ENCODE measurements around the gene PMEPA1. TPM values are rescaled to one million over a fixed set of nuclear protein-coding genes. Genes with fewer than 3 reads are reported as not detected.

The PMEPA1 gene
- total RNA-seq, 1 experiment from 2014 or later = 12.2 TPM

- DNase-seq (ENCODE audit: low read depth) = no peak
These were observed 2.0 kb upstream of the PMEPA1 start for GRCh38 chr20:57711826-57712225.

DNA sequence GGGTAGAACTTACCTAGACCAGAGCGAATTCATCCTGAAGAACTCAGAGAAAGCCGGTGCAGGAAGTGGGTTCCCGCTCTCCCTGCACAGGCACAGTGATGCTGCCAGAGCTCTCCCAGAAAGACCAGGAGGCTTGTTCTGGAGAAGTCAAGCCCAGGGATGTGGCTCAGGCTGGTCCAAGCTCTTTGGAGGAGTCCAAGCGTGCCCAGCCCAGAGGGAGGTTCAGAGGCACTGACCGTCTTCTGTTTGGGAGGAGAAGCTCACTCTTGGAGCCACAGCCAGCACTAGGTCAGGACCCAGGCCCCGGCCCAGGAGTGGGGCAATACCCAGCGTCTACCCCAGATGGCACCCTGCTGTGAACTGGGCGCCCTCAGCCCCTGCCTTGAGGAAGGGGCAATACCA lies 1.5 kb upstream of the PMEPA1 start:
- DNase-seq (ENCODE audit: low read depth) = peak; percentile 53

DNA sequence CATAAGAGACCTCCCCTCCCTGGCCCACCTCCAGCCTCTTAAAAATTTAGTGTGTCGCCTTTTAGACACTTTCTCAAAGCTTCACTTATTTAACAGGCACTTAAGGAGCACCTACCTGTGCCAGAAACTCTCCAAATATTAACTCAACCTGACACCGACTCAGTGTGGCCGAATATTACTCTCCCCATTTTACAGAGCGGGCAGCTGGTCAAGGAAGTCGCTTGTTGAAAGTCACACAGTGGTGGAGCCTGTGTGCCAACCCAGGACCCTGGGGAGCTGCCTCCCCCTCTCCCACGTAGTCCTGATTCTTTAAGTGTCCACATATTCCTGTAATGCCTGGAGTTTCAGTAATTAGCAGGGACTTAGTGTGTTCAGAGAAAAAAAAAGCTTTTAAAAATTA lies 1.0 kb upstream of the PMEPA1 start:
- no peak for DNase-seq (ENCODE audit: low read depth)

DNA sequence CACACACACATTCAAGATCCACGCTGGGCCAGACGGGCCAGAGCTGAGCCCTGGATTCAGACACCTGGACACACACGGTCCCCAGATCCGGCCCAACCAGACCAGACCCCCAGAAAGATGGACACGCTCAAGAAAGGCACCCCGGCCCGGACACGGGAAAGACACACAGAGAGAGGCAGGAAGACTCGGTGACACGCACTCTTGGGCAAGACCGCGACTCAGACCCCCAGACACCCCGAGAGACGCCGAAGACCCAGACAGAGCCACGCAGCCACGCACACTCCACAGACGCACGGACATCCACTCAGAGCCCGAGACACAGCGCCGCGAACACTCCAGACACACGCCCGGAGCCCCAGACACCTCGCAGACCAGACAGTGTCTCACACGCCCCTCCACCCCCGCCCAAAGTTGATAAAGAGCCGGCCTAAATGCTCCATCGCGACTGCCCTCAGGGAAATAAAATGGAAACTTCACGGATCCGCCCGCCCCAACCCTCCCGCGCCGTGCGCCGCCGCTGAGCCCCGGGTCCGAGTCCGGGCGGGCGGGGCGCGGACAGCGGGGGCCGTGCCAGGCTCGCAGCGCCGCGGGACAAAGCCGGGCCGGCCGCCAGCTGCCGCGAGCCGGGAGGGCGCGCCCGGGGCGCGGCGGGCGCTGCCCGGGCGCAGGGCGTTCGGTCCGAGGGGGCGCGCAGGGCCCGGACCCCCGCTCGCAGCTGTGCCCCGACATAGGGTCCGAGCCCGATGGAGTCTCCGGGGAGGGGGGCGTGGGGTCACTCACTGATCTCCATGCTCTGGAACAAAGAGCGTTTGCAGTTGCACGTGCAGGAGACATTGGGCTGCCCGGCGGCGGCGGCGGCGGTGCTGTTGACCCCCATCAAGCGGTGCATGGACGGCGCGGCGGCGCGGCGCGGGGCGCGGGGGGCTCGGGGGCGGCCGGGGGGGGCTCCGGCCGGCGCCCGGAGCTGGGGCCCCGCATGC lies 831 bp downstream of the PMEPA1 start:
- no peak for DNase-seq (ENCODE audit: low read depth)

GRCh38 chr20:57707849-57708693 lies 1.7 kb downstream of the PMEPA1 start:
- DNase-seq (ENCODE audit: low read depth) = no peak

- DNase-seq (ENCODE audit: low read depth) = no peak
These were observed 2.5 kb downstream of the PMEPA1 start for GRCh38 chr20:57707320-57707719.

- DNase-seq (ENCODE audit: low read depth) = no peak
These were observed 4.5 kb downstream of the PMEPA1 start for GRCh38 chr20:57705127-57705899.

GRCh38 chr20:57704245-57704644 lies 5.6 kb downstream of the PMEPA1 start:
- DNase-seq (ENCODE audit: low read depth) = no peak

DNA sequence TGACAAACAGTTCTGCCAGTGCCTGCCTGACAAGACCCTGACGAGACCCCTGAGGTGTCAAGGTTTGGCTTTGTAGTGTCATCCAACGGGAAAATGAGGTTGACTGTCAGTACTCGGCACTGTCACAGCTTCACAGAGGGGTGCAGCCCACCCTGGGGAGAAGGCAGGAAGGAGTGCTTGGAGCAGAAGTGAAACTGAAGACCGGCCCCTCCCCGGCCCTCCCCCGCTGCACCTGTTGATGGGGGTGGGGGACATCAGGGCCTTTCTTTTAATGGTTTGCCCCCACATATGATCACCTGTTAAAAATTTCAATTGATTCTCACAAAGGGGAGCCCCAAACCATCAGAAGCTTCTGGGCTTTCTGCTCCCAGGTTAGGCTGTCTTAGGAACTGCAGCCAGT lies 6.8 kb downstream of the PMEPA1 start:
- DNase-seq (ENCODE audit: low read depth) = no peak

GRCh38 chr20:57702521-57702920 lies 7.3 kb downstream of the PMEPA1 start:
- DNase-seq (ENCODE audit: low read depth) = no peak

GRCh38 chr20:57702091-57702490 lies 7.7 kb downstream of the PMEPA1 start:
- no peak for DNase-seq (ENCODE audit: low read depth)

GRCh38 chr20:57701651-57702050 lies 8.2 kb downstream of the PMEPA1 start:
- DNase-seq (ENCODE audit: low read depth) = no peak

GRCh38 chr20:57701090-57701489 lies 8.7 kb downstream of the PMEPA1 start:
- no peak for DNase-seq (ENCODE audit: low read depth)

- DNase-seq (ENCODE audit: low read depth) = no peak
These were observed 10.4 kb downstream of the PMEPA1 start for GRCh38 chr20:57699395-57699794.

GRCh38 chr20:57698867-57699275 lies 10.9 kb downstream of the PMEPA1 start:
- peak; percentile 88 for DNase-seq (ENCODE audit: low read depth)

GRCh38 chr20:57698116-57698866 lies 11.5 kb downstream of the PMEPA1 start:
- peak; percentile 97 for DNase-seq (ENCODE audit: low read depth)

DNA sequence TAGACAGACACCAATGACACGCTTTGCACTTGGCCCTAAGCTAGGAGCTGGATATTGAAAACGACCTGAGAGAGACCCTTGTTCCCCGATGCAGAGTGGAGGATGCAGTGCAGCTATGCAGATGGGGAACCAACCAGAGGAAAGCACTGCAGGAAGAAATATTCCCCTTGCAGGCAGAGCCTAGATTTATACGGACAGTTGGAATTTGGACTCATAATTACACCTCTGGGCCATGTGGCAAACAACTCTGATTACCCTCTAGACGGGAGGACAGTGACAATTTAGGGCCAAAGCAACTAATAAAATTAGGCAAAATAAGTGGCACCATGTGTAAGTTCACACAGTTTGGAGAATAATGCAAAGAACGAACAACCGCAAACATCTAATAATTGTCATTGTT lies 12.3 kb downstream of the PMEPA1 start:
- no peak for DNase-seq (ENCODE audit: low read depth)

DNA sequence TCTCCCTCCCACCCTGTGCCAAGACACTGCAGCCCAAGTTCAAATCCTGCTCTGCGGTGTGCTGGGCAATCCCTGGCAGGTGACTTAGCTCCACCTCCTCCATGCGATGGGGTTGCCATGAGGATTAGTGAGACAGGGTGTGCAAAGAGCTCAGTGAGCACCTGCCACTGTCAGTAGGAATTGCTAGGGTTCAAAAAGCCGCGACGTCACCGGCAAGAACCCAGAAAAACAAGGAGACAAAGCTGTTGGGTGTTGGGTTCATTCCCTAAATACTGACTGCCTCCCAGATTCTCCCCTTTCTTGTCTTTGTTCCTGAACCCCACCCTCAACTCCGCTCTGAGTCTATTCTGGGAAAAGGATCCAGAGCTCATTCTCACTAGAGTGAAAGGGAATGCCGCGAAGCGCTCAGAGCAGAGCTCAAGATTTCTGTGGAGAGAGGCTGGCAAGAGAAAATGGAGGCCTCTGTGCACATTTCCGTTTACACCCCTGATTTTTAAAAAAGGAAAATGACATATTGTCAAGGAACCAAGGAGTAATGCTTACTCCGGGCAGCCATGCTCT lies 13.3 kb downstream of the PMEPA1 start:
- DNase-seq (ENCODE audit: low read depth) = no peak

DNA sequence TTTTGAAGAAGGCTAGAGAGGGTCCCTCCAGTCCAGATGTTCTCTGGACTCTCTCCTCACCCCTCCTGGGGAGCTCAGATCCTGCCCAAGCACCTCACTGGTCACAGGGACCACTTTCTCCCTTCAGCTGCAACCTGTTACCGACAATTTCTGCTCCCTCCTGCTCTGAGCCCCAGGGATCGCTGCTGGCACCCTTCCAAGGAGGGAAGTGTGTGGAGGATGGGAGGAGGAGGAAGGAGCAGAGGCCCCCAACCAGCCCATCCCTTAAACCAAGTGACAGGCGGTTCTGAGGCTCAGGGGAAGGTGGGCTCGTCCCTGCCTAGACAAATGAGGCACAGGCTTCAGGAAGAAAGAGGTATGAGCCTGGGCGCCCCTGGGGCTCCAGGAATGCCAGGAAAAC lies 13.9 kb downstream of the PMEPA1 start:
- DNase-seq (ENCODE audit: low read depth) = peak; percentile 46

- DNase-seq (ENCODE audit: low read depth) = peak; percentile 90
These were observed 14.8 kb downstream of the PMEPA1 start for GRCh38 chr20:57695012-57695411.

DNA sequence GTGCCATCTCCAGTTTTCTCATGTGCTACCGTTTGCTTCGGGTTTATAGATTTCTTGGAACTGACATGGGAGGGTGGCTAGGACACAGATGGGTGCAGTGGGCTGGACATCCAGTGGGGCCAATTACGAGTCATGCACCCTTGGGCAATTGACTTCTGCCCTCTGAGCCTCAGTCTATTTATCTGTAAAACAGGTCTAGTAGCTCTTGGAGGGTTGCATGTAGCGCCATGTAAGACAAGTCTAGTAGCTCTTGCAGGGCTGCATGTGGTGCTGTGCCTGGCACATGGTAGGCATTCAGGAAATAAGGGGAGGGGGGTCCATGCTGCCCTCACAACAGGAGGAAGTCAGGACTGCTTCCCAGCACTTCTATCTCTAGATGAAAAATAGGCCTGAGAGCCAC lies 15.3 kb downstream of the PMEPA1 start:
- DNase-seq (ENCODE audit: low read depth) = no peak
